ENCODE data around the gene ELMO1.

- TF ChIP-seq POLR2A (IDR thresholded peaks at IDR 0.05; ENCODE audit: extremely low read depth, insufficient read length) (no peak), CTCF (IDR thresholded peaks at IDR 0.05; ENCODE audit: low read depth, low read length) (no peak), MAX (IDR thresholded peaks at IDR 0.05; ENCODE audit: low read depth, low read length) (no peak)
Measured at GRCh38 chr7:37131855-37132254, 316.8 kb downstream of the ELMO1 start.

All from NB4 (cell line).